Ishikawa (cell line): ENCODE measurements around the gene LHPP.

Experiments used
- CEBPB ChIP-seq: IDR thresholded peaks from 2 replicates; pipeline ENCODE4 v1.6.1; 2012
- CREB1 ChIP-seq: IDR thresholded peaks from 2 replicates; pipeline ENCODE4 v1.6.1; 2012; ENCODE audit warnings: low read depth
- EGR1 ChIP-seq: IDR thresholded peaks from 2 replicates; pipeline ENCODE4 v1.6.1; 2012
- EP300 ChIP-seq: IDR thresholded peaks from 2 replicates; pipeline ENCODE4 v1.6.1; 2012; ENCODE audit warnings: borderline replicate concordance
- FOXM1 ChIP-seq: IDR thresholded peaks from 2 replicates; pipeline ENCODE4 v1.6.1; 2012; ENCODE audit warnings: low read depth, borderline replicate concordance
- MAX ChIP-seq: IDR thresholded peaks from 2 replicates; pipeline ENCODE4 v1.6.1; 2012
- NFIC ChIP-seq: IDR thresholded peaks from 2 replicates; pipeline ENCODE4 v1.6.1; 2012
- RAD21 ChIP-seq: IDR thresholded peaks from 2 replicates; pipeline ENCODE4 v1.6.1; 2012; ENCODE audit warnings: low read depth
- REST ChIP-seq: IDR thresholded peaks from 2 replicates; pipeline ENCODE4 v1.6.1; 2012; ENCODE audit warnings: low read depth, mild to moderate bottlenecking
- TAF1 ChIP-seq: IDR thresholded peaks from 2 replicates; pipeline ENCODE4 v1.6.1; 2012; ENCODE audit warnings: low read depth, mild to moderate bottlenecking
- TEAD4 ChIP-seq: IDR thresholded peaks from 2 replicates; pipeline ENCODE4 v1.6.1; 2012
- USF1 ChIP-seq: IDR thresholded peaks from 2 replicates; pipeline ENCODE4 v1.6.1; 2012
- YY1 ChIP-seq: IDR thresholded peaks from 2 replicates; pipeline ENCODE4 v1.6.1; 2012; ENCODE audit warnings: low read depth
- ZBTB7A ChIP-seq: IDR thresholded peaks from 2 replicates; pipeline ENCODE4 v1.6.1; 2012; ENCODE audit warnings: low read depth

GRCh38 chr10:124522131-124522932 is 60.7 kb downstream of the LHPP start:
- TF ChIP-seq MAX (no peak), TAF1 (no peak), CEBPB (no peak), ZBTB7A (no peak), USF1 (no peak), EGR1 (no peak), CREB1 (no peak), REST (no peak), EP300 (no peak), YY1 (no peak), NFIC (no peak), TEAD4 (no peak), RAD21 (no peak), FOXM1 (no peak)
